ENCODE results near the gene RAB7A.

Gene RAB7A

DNA sequence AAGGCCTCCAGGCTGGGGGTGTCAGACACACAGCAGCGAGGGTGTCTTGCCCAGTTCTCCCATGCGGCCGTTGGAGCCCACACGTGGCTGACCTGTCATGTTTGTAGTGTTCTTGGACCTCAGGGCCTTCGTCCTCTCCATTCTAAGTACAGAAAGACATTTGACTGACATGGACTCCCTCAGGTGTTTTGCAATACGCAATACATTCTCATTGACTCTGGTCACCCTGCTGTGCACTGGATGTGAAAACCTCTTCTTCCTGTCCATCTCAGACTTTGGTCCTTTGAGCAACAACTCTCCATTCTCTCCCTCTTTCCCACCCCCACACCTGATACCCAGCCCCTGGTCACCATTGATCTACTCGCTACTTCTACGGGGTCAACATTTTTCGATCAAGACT is 124.6 kb downstream of the RAB7A start:
- H3K4me3 ChIP-seq (ENCODE audit: low read depth, low read length): no peak overlapping the region
- TF ChIP-seq, protein P1, sequence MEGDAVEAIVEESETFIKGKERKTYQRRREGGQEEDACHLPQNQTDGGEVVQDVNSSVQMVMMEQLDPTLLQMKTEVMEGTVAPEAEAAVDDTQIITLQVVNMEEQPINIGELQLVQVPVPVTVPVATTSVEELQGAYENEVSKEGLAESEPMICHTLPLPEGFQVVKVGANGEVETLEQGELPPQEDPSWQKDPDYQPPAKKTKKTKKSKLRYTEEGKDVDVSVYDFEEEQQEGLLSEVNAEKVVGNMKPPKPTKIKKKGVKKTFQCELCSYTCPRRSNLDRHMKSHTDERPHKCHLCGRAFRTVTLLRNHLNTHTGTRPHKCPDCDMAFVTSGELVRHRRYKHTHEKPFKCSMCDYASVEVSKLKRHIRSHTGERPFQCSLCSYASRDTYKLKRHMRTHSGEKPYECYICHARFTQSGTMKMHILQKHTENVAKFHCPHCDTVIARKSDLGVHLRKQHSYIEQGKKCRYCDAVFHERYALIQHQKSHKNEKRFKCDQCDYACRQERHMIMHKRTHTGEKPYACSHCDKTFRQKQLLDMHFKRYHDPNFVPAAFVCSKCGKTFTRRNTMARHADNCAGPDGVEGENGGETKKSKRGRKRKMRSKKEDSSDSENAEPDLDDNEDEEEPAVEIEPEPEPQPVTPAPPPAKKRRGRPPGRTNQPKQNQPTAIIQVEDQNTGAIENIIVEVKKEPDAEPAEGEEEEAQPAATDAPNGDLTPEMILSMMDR (IDR thresholded peaks at IDR 0.05; ENCODE audit: insufficient read depth, low read depth, low read length, missing control alignments): no peak
- DNase-seq (ENCODE audit: low read depth): no peak

DNA sequence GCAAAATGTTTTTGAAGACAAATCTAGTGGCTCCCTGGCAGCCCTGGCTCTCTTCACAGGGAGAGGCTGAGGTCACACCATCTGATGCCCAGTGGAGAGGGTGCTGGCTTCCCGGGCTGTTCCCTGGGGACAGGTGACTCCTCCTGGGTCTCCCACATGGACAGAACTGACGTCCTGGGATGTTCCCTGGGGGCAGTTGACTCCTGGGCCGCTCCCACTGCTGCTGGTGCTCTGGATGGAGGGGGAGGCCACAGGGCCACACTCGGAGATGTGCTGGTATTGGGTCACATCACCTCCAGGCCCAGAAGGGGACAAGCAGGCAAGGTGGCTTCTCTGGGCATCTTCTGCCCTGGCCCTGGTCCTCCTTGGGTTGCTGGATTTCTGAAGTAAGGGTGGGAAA is 125.6 kb downstream of the RAB7A start:
- no peak for DNase-seq (ENCODE audit: low read depth)
- no peak overlapping the region for H3K4me3 ChIP-seq (ENCODE audit: low read depth, low read length)
- TF ChIP-seq, protein P1 (IDR thresholded peaks at IDR 0.05; ENCODE audit: insufficient read depth, low read depth, low read length, missing control alignments): no peak

DNA sequence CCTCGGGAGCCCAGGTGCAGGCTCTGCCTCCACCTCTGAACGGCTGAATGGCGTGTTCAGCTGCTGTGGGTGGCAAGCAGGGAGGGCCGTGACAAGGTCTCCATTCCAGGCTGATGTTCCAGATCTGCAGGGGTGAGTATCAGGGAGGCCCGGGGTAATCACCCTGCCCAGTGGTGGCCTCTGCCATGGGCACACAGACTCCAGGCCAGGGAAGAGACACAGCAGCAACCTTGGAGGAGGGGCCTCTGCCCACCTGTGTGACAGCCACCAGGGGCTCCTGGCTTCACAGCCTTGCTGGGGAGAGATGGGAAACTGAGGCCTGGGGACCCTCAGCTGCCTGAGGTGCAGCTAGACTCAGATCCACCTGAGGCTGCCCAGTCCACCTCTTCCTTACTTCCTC is 127.8 kb downstream of the RAB7A start:
- no peak for DNase-seq (ENCODE audit: low read depth)
- no peak overlapping the region for H3K4me3 ChIP-seq (ENCODE audit: low read depth, low read length)
- TF ChIP-seq, protein P1 (IDR thresholded peaks at IDR 0.05; ENCODE audit: insufficient read depth, low read depth, low read length, missing control alignments): no peak

DNA sequence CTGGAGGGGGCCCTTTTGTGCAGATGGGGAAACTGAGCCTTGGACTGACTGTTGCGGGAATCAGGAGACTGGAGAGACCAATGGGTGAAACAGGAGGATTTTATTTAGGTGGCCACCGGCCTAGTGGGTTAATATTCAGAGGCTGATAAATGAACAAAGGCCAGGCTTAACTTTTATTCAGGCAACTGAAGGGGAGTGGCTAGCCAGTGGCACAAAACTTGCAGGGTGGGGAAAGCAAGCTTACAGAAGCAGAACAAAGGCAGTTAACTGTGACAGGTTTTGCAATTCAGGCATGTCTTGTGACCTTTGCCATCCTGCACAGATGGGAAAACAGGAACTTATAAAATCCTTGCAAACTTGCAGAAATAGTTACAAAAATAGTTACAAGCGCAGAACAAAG is 128.5 kb downstream of the RAB7A start:
- TF ChIP-seq, protein P1 (IDR thresholded peaks at IDR 0.05; ENCODE audit: insufficient read depth, low read depth, low read length, missing control alignments): no peak
- H3K4me3 ChIP-seq (ENCODE audit: low read depth, low read length): no peak overlapping the region
- no peak for DNase-seq (ENCODE audit: low read depth)

DNA sequence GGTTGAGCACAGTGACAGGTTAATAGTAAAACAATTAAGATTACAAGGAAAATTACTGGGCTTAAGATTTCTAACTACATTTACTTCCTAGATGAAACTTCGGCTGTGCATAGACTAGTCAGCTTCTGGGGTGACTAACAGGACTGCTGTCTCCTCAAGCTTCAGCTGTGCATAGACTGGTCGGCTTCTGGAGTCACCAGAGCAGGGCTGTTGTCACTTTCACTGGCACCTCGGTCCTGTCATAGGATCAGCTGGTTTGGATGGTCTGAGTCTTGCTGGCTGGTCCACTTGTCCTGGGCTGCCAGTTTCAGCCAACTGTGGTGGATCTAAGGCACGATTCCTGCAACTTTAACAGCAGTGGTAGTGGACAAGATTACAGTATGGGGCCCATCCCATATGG is 129.6 kb downstream of the RAB7A start:
- H3K4me3 ChIP-seq (ENCODE audit: low read depth, low read length): no peak overlapping the region

DNA sequence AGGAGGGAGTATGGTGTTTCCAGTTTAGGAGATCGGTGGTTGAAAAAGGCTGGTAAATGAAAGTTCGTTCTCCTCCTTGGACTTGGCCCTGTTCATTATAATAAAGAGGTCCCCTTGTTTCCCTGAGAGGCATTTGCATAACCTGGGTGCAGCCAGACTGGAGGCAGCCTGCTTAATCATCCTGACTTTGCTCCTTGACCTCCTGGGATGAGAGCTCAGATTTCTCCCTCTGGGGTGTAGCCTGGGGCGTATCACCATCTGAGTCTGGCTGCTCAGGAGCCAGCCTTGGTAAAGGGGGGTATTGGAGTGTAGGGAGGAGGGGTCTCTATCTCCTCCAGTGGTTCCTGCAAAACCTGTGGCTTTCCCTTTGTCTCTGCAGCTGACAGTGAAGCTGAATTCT is 132.2 kb downstream of the RAB7A start:
- DNase-seq (ENCODE audit: low read depth): no peak
- H3K4me3 ChIP-seq (ENCODE audit: low read depth, low read length): no peak overlapping the region
- TF ChIP-seq, protein P1 (IDR thresholded peaks at IDR 0.05; ENCODE audit: insufficient read depth, low read depth, low read length, missing control alignments): no peak

More for the DNA sequence above, 129.6 kb downstream of the RAB7A start:
- TF ChIP-seq, protein P1 (IDR thresholded peaks at IDR 0.05; ENCODE audit: insufficient read depth, low read depth, low read length, missing control alignments): no peak
- no peak for DNase-seq (ENCODE audit: low read depth)

DNA sequence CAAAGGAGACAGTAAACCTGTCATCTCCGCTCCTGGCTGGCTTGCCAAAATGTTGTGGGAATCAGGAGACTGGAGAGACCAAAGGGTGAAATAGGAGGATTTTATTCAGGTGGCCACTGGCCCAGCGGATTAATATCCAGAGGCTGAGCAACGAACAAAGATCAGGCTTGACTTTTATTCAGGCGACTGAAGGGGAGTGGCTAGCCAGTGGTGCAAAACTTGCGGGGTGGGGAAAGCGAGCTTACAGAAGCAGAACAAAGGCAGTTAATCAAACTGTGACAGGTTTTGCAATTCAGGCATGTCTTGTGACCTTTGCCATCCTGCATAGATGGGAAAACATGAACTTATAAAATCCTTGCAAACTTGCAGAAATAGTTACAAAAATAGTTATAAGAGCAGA is 133.6 kb downstream of the RAB7A start:
- DNase-seq (ENCODE audit: low read depth): no peak
- no peak overlapping the region for H3K4me3 ChIP-seq (ENCODE audit: low read depth, low read length)
- TF ChIP-seq, protein P1 (IDR thresholded peaks at IDR 0.05; ENCODE audit: insufficient read depth, low read depth, low read length, missing control alignments): no peak
